ENCODE data around the gene SECTM1. TPM values are rescaled to one million over a fixed set of nuclear protein-coding genes. Genes with fewer than 3 reads are reported as not detected.
A peak's percentile ranks its signal among the peaks of the same experiment; 100 is the strongest.

The SECTM1 gene
- total and polyA plus RNA-seq, 9 of the 15 experiments (the other 6 are each of a cell fraction or from before 2014, with no cell fraction given): 0.11 to 0.46 (median 0.18) TPM; not detected in 6

- TF ChIP-seq, protein P1, sequence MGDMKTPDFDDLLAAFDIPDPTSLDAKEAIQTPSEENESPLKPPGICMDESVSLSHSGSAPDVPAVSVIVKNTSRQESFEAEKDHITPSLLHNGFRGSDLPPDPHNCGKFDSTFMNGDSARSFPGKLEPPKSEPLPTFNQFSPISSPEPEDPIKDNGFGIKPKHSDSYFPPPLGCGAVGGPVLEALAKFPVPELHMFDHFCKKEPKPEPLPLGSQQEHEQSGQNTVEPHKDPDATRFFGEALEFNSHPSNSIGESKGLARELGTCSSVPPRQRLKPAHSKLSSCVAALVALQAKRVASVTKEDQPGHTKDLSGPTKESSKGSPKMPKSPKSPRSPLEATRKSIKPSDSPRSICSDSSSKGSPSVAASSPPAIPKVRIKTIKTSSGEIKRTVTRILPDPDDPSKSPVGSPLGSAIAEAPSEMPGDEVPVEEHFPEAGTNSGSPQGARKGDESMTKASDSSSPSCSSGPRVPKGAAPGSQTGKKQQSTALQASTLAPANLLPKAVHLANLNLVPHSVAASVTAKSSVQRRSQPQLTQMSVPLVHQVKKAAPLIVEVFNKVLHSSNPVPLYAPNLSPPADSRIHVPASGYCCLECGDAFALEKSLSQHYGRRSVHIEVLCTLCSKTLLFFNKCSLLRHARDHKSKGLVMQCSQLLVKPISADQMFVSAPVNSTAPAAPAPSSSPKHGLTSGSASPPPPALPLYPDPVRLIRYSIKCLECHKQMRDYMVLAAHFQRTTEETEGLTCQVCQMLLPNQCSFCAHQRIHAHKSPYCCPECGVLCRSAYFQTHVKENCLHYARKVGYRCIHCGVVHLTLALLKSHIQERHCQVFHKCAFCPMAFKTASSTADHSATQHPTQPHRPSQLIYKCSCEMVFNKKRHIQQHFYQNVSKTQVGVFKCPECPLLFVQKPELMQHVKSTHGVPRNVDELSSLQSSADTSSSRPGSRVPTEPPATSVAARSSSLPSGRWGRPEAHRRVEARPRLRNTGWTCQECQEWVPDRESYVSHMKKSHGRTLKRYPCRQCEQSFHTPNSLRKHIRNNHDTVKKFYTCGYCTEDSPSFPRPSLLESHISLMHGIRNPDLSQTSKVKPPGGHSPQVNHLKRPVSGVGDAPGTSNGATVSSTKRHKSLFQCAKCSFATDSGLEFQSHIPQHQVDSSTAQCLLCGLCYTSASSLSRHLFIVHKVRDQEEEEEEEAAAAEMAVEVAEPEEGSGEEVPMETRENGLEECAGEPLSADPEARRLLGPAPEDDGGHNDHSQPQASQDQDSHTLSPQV (IDR thresholded peaks at IDR 0.05): no peak; the same call in 1 of the 2 replicates
- TF ChIP-seq TAF1 (IDR thresholded peaks at IDR 0.05; ENCODE audit: control insufficient read depth, extremely low read depth, insufficient read depth, low read length, severe bottlenecking) (peak; percentile 51), ZNF830 (CRISPR knock-in tag; IDR thresholded peaks at IDR 0.05) (no peak), ETS1 (conservative IDR thresholded peaks at IDR 0.05; ENCODE audit: control insufficient read depth, low read depth, low read length) (no peak), NFXL1 (CRISPR knock-in tag; IDR thresholded peaks at IDR 0.05) (no peak), TAF15 (IDR thresholded peaks at IDR 0.05; ENCODE audit: low read depth, low read length) (no peak), SRSF9 (IDR thresholded peaks at IDR 0.05; ENCODE audit: borderline replicate concordance, low read depth, low read length) (no peak), SOX6 (IDR thresholded peaks at IDR 0.05) (peak; percentile 11; the same call in 1 of the 2 replicates), PHTF2 (CRISPR knock-in tag; IDR thresholded peaks at IDR 0.05) (no peak), GABPB1 (CRISPR knock-in tag; IDR thresholded peaks at IDR 0.05) (peak; percentile 61; the same call in 1 of the 2 replicates), LARP7 (IDR thresholded peaks at IDR 0.05) (no peak), HMG20A (CRISPR knock-in tag; conservative IDR thresholded peaks at IDR 0.05) (no peak), KLF16 (IDR thresholded peaks at IDR 0.05) (no peak), HIVEP1 (CRISPR knock-in tag; IDR thresholded peaks at IDR 0.05) (no peak), ATF3 (IDR thresholded peaks at IDR 0.05) (no peak), ATF3 (CRISPR knock-in tag; conservative IDR thresholded peaks at IDR 0.05) (no peak)
- TF ChIP-seq, protein P2, sequence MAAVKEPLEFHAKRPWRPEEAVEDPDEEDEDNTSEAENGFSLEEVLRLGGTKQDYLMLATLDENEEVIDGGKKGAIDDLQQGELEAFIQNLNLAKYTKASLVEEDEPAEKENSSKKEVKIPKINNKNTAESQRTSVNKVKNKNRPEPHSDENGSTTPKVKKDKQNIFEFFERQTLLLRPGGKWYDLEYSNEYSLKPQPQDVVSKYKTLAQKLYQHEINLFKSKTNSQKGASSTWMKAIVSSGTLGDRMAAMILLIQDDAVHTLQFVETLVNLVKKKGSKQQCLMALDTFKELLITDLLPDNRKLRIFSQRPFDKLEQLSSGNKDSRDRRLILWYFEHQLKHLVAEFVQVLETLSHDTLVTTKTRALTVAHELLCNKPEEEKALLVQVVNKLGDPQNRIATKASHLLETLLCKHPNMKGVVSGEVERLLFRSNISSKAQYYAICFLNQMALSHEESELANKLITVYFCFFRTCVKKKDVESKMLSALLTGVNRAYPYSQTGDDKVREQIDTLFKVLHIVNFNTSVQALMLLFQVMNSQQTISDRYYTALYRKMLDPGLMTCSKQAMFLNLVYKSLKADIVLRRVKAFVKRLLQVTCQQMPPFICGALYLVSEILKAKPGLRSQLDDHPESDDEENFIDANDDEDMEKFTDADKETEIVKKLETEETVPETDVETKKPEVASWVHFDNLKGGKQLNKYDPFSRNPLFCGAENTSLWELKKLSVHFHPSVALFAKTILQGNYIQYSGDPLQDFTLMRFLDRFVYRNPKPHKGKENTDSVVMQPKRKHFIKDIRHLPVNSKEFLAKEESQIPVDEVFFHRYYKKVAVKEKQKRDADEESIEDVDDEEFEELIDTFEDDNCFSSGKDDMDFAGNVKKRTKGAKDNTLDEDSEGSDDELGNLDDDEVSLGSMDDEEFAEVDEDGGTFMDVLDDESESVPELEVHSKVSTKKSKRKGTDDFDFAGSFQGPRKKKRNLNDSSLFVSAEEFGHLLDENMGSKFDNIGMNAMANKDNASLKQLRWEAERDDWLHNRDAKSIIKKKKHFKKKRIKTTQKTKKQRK (IDR thresholded peaks at IDR 0.05; ENCODE audit: borderline replicate concordance, low read depth, low read length): peak; percentile 91
Measured at GRCh38 chr17:82367724-82368524, 34.4 kb upstream of the SECTM1 start (continued).
